ENCODE measurements around the gene MAP1LC3B2. TPM values are rescaled to one million over a fixed set of nuclear protein-coding genes. Genes with fewer than 3 reads are reported as not detected.

MAP1LC3B2 gene
- total RNA-seq, 2 experiments from 2014 or later = 1.2 to 1.5 TPM

GRCh38 chr12:116592731-116593130 is 33.5 kb downstream of the MAP1LC3B2 start:
- Mint-ChIP-seq H3K27me3 (ENCODE audit: low read depth) (no peaks in the 10 kb centered on the region), H3K36me3 (ENCODE audit: low read depth) (no peaks in the 10 kb centered on the region), H3K4me3 (no peak overlapping the region), H3K27ac (no peak overlapping the region), H3K4me1 (ENCODE audit: low read depth) (peaks cover 19% of the 10 kb centered on the region), H3K9me3 (no peaks in the 10 kb centered on the region)
- no peak for DNase-seq
- CTCF ChIA-PET = interaction anchor here (1.1 kb wide), 1 partner anchor 9 kb away, joined by 4 read pairs; no protein-coding TSS in a partner anchor
- intact Hi-C loops (cut with micrococcal nuclease) = no loop called here

GRCh38 chr12:116594325-116595038 is 35.3 kb downstream of the MAP1LC3B2 start:
- CTCF ChIA-PET = no interaction called here
- no peak overlapping the region for H3K27ac Mint-ChIP-seq
- H3K4me3 Mint-ChIP-seq = no peak overlapping the region

DNA sequence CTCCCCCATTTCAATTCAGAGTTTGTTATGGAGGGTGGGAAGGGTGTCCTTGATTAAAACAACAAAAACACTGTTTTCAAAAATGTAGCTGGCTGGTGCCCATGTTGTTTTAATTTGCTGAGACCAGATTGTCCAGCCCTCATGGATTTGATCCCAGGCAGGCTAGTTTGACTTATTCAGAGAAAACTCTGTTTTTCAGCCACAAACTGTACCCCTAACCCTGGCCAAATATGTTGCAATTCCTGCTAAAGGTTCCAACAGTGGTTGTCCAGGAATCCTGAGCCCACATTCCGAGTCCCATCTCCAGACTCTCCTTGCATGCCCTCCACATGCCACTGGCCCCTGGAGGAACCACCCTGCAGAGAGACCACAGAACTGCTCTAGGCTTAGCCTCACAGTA is 36.0 kb downstream of the MAP1LC3B2 start:
- H3K9me3 Mint-ChIP-seq = no peaks in the 10 kb centered on the region
- no peaks in the 10 kb centered on the region for H3K36me3 Mint-ChIP-seq (ENCODE audit: low read depth)
- H3K4me1 Mint-ChIP-seq (ENCODE audit: low read depth) = peaks cover 25% of the 10 kb centered on the region
- no peak overlapping the region for H3K27ac Mint-ChIP-seq
- intact Hi-C loops (cut with micrococcal nuclease) = no loop called here
- CTCF ChIA-PET = no interaction called here
- H3K4me3 Mint-ChIP-seq = no peak overlapping the region
- H3K27me3 Mint-ChIP-seq (ENCODE audit: low read depth) = no peaks in the 10 kb centered on the region
- no peak for DNase-seq

More at GRCh38 chr12:116594325-116595038, 35.3 kb downstream of the MAP1LC3B2 start:
- Mint-ChIP-seq H3K36me3 (ENCODE audit: low read depth) (no peaks in the 10 kb centered on the region), H3K9me3 (no peaks in the 10 kb centered on the region), H3K4me1 (ENCODE audit: low read depth) (peaks cover 22% of the 10 kb centered on the region), H3K27me3 (ENCODE audit: low read depth) (no peaks in the 10 kb centered on the region)
- peak; percentile 76 for DNase-seq
- intact Hi-C loops (cut with micrococcal nuclease) = loop anchor here (1.0 kb wide), 3 partner anchors 35 to 453 kb away; partner anchors contain the start of gene MAP1LC3B2

DNA sequence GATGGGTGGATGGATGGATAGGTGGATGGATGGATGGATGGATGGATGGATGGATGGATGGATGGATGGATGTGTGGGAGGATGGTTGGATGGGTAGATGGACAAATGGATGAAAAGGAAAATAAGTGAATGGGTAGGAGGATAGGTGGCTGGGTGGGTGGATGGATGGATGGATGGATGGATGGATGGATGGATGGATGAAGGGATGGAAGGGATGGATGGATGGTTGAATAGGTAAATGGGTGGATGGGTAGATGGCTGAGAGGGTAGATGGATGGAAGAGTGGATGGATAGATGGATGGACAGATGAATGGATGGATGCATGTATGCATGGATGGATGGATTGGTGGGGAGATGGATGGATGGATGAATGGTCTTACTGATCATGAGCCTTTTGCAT is 36.5 kb downstream of the MAP1LC3B2 start:
- peaks cover 25% of the 10 kb centered on the region for H3K4me1 Mint-ChIP-seq (ENCODE audit: low read depth)
- H3K27ac Mint-ChIP-seq = no peak overlapping the region
- intact Hi-C loops (cut with micrococcal nuclease) = no loop called here
- no peaks in the 10 kb centered on the region for H3K36me3 Mint-ChIP-seq (ENCODE audit: low read depth)
- DNase-seq = no peak
- H3K4me3 Mint-ChIP-seq = no peak overlapping the region
- no peaks in the 10 kb centered on the region for H3K27me3 Mint-ChIP-seq (ENCODE audit: low read depth)
- no peaks in the 10 kb centered on the region for H3K9me3 Mint-ChIP-seq
- CTCF ChIA-PET = interaction anchor here (1.0 kb wide), 1 partner anchor 62 kb away, joined by 3 read pairs; no protein-coding TSS in a partner anchor

DNA sequence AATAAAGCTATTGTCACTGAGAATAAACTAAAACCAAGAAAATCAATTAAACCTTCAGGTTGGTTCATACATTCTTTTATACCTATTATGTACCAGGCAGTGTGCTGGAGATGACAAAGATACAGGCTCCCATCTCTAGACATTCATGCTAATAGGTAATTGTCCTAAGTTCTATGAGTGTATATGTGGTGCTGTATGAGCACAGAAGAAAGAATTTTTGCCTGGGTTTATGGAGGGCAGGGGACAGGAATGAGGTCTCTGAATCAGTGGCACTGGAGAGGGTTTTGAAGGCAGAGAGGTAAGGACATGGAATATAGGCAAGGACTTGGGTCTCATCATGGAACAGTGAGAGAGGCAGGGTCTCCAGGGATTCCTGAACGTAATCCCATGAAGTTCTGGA is 38.7 kb downstream of the MAP1LC3B2 start:
- Mint-ChIP-seq H3K36me3 (ENCODE audit: low read depth) (no peaks in the 10 kb centered on the region), H3K9me3 (no peaks in the 10 kb centered on the region), H3K27me3 (ENCODE audit: low read depth) (no peaks in the 10 kb centered on the region), H3K4me3 (no peak overlapping the region), H3K27ac (no peak overlapping the region), H3K4me1 (ENCODE audit: low read depth) (peaks cover 20% of the 10 kb centered on the region)
- DNase-seq = no peak
- intact Hi-C loops (cut with micrococcal nuclease) = loop anchor here (2.0 kb wide), 2 partner anchors 321 to 457 kb away; partner anchors contain the start of gene MED13L
- CTCF ChIA-PET = interaction anchor here (1.0 kb wide), 1 partner anchor 456 kb away, joined by 4 read pairs; no protein-coding TSS in a partner anchor

DNA sequence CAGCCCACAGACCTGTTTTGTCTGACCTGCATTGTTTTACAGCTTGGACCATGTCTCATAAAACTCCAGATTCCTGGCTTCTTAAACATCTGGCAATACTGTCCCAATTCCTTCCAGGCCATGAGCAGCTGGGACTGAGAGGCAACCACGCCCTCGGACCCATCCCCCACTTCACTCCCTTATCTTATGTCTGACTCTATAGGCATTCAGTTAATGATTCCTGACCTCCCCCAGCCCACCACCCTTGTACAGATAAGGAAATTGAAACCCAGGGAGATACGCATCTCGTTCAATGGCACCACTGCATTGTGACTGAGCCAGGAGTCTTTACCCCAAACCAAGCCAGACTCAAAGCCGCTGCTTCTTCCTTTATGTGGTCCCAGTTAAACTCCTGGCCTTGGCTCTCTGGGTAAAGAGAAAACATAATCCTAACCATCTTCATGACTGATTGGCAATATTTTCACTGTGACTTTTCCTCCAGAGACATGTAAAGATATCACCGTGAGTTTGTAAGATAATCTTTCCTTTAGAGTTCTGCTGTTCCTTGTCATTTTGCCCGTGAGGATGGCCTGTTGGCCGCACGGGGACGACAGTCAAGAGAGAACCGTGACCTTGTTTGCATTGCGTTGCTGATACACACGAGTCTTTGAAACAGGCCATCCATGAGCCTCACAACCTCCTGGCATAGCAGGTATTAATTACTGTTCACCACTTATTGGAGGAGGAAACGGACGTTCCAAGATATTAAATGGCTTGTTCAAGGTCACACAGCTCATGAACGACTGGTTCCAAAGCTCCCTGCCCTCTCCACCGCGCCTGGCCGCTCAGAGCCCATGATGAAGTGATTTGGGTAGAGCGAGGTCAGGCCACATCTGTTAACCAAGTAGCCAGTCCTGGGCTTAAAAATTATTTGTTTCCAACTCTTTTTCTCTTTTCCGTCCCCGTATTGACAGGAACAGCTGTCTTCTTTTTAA is 39.4 kb downstream of the MAP1LC3B2 start:
- Mint-ChIP-seq H3K4me3 (no peak overlapping the region), H3K27ac (no peak overlapping the region), H3K27me3 (ENCODE audit: low read depth) (no peaks in the 10 kb centered on the region), H3K36me3 (ENCODE audit: low read depth) (no peaks in the 10 kb centered on the region), H3K4me1 (ENCODE audit: low read depth) (peaks cover 20% of the 10 kb centered on the region), H3K9me3 (no peaks in the 10 kb centered on the region)
- no peak for DNase-seq
- CTCF ChIA-PET = interaction anchor here (0.6 to 3.1 kb wide), 2 partner anchors 198 to 457 kb away, joined by 3 to 13 read pairs; no protein-coding TSS in a partner anchor
- intact Hi-C loops (cut with micrococcal nuclease) = loop anchor here (1.0 to 2.0 kb wide), 3 partner anchors 322 to 600 kb away; partner anchors contain the start of gene MED13L

DNA sequence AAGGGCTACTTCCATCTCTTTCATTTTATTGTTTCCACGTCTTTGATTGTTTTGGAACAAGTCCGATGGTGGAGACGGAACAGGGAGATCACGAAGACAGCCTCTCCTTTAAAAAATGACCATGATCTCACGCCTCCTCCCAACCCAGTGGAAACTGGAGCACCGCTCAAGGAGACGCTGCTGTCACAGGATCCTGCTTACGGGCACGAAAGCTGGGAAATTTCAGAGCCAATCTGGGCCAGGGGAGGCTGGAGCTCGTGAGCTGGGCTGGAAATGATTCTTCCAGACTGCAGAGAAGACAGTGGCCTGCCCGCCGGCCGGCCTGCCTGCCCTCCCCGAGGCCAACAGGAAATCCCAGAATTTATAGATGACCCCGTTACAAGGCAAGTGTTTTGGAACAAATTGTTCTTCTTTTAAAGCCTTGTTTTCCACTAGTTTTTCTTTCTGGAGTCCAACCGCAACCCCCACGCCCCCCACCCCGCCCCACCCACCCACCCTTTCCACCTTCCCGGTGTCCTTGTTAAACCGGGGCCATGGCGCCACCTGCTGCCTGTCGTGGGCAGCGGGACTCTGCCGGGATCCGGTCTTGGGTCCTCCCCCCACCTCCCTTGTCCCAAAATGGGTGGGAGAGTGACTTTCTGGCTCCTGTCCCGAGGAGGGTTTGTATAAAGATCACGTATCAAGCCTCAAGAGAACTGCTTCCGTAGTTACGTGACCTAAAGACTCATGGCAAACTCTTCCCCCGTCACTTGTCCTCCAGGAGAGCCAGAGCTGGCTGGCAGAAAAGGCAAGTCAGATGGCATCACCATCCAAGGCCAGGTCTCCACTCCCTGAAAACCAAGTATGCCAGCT is 40.3 kb downstream of the MAP1LC3B2 start:
- CTCF ChIA-PET = interaction anchor here (0.6 to 3.1 kb wide), 13 partner anchors 10 to 602 kb away, joined by 3 to 13 read pairs (median 3); no protein-coding TSS in a partner anchor
- no peak overlapping the region for H3K27ac Mint-ChIP-seq
- intact Hi-C loops (cut with micrococcal nuclease) = loop anchor here (1.0 to 2.0 kb wide), 3 partner anchors 323 to 601 kb away; partner anchors contain the start of gene MED13L

DNA sequence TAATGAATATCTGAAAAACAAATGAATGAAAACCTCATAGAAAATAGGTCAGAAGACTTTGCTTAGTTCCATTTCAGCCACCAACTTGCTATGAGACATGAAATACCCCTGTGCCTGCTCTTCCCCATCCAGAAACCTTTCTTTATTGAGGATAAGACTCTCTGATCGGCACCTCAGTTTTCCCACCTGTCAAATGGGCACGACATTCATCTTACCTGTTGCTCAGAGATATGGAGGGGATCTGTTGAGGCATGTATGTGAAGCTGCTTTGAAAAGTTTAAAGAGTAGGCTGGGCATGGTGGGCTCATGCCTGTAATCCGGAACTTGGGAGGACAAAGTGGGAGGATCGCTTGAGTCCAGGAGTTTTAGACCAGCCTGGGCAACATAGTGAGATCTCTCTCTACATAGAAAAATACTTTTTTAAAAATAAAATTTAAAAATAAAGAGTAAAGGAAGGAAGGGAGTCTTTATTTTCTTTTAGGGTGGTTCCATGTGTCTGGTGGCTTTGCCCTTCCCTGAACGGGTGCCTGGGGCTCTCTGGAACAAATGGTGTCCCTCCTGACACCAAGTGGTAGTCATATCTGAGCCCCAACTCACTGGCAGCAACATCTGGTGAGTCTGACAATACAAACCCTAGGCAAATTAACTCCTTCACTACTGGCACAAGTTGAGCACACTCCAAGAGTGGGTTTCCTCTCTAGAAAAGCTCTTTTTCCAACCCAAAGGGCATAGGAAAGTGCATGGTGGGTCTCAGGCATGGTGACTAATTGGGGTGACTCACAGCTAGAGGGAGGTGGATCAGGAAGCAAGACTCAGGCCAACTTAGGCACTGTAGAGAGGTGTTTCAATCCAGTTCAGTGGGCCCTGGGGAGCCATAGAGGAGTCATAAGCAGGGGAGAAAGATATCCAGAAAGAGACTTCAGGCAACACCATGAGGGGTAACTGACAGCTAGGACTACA is 42.1 kb downstream of the MAP1LC3B2 start:
- CTCF ChIA-PET = interaction anchor here (0.9 to 3.1 kb wide), 8 partner anchors 8 to 460 kb away, joined by 3 to 13 read pairs (median 4); no protein-coding TSS in a partner anchor
- Mint-ChIP-seq H3K9me3 (no peaks in the 10 kb centered on the region), H3K4me1 (ENCODE audit: low read depth) (peaks cover 9% of the 10 kb centered on the region), H3K4me3 (no peak overlapping the region), H3K36me3 (ENCODE audit: low read depth) (no peaks in the 10 kb centered on the region), H3K27ac (no peak overlapping the region), H3K27me3 (ENCODE audit: low read depth) (no peaks in the 10 kb centered on the region)
- intact Hi-C loops (cut with micrococcal nuclease) = no loop called here
- peak; percentile 8 for DNase-seq

More for the DNA sequence above, 40.3 kb downstream of the MAP1LC3B2 start:
- H3K4me3 Mint-ChIP-seq = no peak overlapping the region
- peak; percentile 73 for DNase-seq
- peaks cover 13% of the 10 kb centered on the region for H3K4me1 Mint-ChIP-seq (ENCODE audit: low read depth)
- H3K27me3 Mint-ChIP-seq (ENCODE audit: low read depth) = no peaks in the 10 kb centered on the region
- H3K36me3 Mint-ChIP-seq (ENCODE audit: low read depth) = no peaks in the 10 kb centered on the region
- H3K9me3 Mint-ChIP-seq = no peaks in the 10 kb centered on the region

GRCh38 chr12:116601933-116602810 is 43.0 kb downstream of the MAP1LC3B2 start:
- DNase-seq = no peak
- Mint-ChIP-seq H3K27ac (no peak overlapping the region), H3K36me3 (ENCODE audit: low read depth) (no peaks in the 10 kb centered on the region), H3K27me3 (ENCODE audit: low read depth) (no peaks in the 10 kb centered on the region), H3K9me3 (no peaks in the 10 kb centered on the region), H3K4me1 (ENCODE audit: low read depth) (peaks cover 9% of the 10 kb centered on the region), H3K4me3 (no peak overlapping the region)
- intact Hi-C loops (cut with micrococcal nuclease) = no loop called here
- CTCF ChIA-PET = interaction anchor here (0.9 to 1.6 kb wide), 3 partner anchors 9 to 18 kb away, joined by 3 to 7 read pairs (median 4); no protein-coding TSS in a partner anchor

Data from activated naive CD4-positive, alpha-beta T cell treated with anti-CD3 and anti-CD28 coated beads for 36 hours (primary cell).